Left cardiac atrium (tissue), 4 donors: ENCODE results near the gene ADIPOR1. TPM values are rescaled to one million over a fixed set of nuclear protein-coding genes. Genes with fewer than 3 reads are reported as not detected.
"Not testable (repeated sequence)": the region's sequence is repeated elsewhere in the genome, so short reads cannot be mapped to it uniquely, and the experiment has no call there.

Experiments used
- ATAC-seq, 2 donors: fragments of 200-7000 bp; cut with Tn5 transposase; one replicate each; pipeline ENCODE4 v1.9.1; 2020; ENCODE audit warnings: mild to moderate bottlenecking in 2 of 2, moderate library complexity in 2 of 2
- DNase-seq: peaks from one replicate; pipeline ENCODE4 v3.0.0-alpha.2; 2020
- intact Hi-C, 2 donors: fragments of 100-400 bp; cut with DNase I; formaldehyde crosslinking; loops; one replicate each; pipeline versions ENCODE4 v1.14.1 to v1.15.1; 2022 to 2023
- total RNA-seq, 2 donors: library from RNA; stranded (reverse); fragmentation: NEBNext Ultra II Directional; extraction: Animal tissue kit (Norgen Biotek cat#: 25700); gene quantifications; one replicate each; pipeline ENCODE4 v1.2.1, GENCODE V29; 2021
- donor health status: DM: no; HTN: yes; CAD: no.
- donor health status: DM: no; HTN: yes; CAD: no; lungs with severe emphysema.
- donor health status: DM: yes; HTN: yes; CAD: no.
- donor health status: Dilated cardiomyopathy.

Gene ADIPOR1
- total RNA-seq, 2 donors from 2014 or later, result 82.3 to 98.4 TPM

DNA sequence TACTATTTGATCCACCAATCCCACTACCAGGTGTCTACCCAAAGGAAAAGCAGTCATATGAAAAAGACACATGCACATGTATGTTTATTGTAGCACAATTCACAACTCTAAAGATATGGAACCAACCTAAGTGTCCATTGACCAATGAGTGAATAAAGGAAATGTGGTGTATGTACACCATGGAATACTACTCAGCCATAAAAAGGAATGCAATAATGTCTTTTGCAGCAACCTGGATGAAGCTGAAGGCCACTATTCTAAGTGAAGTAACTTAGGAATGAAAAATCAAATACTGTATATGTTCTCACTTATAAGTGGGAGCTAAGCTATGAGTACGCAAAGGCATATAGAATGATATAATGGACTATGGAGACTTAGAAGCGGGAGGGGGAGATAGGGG is 12.6 kb downstream of the ADIPOR1 start:
- ATAC-seq, result no peak
- DNase-seq, result no peak
- intact Hi-C loops, result no loop called here

DNA sequence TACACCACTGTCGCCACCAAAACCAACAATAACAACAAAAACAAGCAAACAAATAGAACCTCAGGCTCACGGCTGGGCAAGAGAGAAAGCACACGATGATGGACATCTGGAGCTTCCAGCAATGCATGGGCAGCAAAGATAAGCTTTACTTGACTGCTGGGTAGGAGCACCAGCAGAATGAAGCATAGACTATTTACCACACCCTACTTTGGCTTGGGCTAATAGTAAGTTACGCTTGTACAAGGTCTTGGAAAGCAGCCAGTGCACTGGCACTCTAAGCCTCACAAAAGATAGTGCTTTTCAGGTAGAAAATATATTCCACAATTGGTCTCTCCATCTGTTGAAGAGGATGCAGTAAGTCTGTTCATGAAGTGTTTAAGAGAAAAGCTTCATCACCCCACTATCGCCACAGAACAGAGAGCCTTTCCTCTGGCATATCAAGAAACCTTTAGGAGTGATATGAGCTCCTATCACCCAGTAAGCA is 13.6 kb downstream of the ADIPOR1 start:
- ATAC-seq (no peak), DNase-seq (no peak)
- intact Hi-C loops, result no loop called here

DNA sequence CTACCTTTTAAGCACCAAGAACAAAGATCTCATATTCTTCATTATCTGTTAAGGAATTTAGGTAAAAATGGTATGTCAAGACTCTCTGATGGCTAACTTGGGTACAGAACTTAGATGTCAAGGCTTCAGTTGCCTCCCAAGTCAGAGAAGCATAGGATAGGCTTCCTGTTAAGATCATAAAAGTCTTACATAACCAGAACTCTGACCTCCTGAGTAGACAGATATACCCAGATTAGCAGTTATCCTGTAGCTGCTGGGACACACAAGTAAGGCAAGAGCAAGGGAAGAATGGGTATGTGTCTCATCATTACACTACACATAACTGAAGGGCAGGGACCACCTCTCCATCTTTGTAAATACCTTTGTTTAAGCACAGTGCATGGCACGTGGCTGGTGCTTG is 15.7 kb downstream of the ADIPOR1 start:
- intact Hi-C loops, result no loop called here
- no peak for ATAC-seq
- DNase-seq, result no peak

DNA sequence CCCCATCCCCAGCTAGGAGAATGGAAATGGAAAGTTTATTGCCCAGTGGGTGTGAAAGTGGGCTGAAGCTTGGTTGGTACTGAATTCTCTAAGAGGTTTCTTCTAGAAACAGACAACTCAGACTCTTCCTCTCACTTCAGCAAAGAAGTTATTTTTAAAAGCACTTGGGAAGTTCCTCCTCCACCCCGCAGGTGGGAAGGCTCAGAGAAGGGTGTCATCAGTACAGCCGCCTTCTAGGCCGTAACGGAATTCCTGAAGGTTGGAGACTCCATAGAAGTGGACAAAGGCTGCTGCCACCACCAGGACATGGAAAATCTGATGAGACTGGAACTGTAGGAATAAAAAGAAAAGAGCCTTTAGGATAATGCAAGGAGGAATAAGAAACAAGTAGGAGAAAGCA is 16.7 kb downstream of the ADIPOR1 start:
- intact Hi-C loops, result no loop called here
- ATAC-seq, result no peak
- no peak for DNase-seq

DNA sequence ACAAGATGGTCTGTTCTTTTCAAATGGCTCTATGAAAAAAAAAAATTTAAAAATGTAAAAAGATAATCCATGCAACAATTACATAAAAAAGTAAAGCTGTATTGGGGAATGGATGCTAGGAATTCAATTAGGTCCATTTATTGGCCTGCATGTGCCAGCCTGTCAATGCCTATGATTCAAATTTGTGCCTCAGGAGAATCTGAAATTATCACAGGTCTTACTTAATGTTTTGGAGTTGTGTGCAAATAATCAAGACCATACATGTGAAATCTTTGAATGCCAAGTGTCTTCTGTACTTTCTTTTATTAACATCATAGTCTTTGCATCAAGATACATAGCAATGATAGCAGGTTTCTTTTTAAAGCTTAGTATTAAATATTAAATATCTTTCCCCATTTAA is 17.6 kb downstream of the ADIPOR1 start:
- ATAC-seq (no peak), DNase-seq (no peak)
- intact Hi-C loops, result no loop called here

DNA sequence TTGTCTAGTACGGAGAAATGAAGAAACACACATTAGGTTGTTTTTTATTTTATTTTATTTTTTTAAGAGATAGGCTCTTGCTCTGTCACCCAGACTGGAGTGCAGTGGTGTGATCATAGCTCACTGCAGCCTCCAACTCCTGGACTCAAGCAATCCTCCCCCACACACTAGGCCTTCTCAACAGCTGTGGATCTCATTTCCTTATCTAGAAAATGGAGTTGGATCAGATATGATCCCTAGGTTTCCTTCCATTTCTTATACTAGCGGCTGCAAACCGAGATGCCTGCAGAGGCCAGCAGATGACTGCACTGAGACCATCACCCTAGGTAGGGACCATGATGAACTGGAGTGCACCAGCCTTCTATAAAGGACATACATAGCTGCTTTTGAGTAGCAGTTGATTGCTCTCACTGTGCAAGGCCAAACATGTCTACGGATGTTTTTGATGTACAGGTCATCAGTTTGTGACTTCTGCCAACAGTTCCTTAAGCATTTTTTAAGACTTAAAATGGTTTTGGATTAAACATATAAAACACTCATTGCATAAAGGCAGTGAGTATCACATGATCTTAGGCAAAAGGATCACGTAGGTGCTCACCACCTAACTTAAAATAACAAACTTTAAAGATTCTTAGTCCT is 19.7 kb downstream of the ADIPOR1 start:
- intact Hi-C loops, result no loop called here
- ATAC-seq (no peak), DNase-seq (no peak)

DNA sequence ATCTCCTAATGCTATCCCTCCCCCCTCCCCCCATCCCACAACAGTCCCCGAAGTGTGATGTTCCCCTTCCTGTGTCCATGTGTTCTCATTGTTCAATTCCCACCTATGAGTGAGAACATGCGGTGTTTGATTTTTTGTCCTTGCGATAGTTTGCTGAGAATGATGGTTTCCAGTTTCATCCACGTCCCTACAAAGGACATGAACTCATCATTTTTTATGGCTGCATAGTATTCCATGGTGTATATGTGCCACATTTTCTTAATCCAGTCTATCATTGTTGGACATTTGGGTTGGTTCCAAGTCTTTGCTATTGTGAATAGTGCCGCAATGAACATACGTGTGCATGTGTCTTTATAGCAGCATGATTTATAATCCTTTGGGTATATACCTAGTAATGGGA is 21.7 kb downstream of the ADIPOR1 start:
- DNase-seq, intact Hi-C loops, ATAC-seq: not testable (repeated sequence)

DNA sequence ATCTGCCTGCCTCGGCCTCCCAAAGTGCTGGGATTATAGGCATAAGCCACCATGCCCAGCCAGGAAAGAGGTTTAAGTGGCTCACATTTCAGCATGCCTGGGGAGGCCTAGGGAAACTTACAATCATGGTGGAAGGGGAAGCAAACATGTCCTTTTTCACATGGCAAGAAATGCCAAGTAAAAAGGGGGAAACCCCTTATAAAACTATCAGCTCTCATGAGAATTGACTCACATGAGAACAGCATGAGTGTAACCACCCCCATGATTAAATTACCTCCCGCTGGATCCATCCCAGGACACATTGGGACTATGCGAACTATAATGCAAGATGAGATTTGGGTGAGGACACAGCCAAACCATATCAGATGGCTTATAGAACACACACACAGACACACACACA is 22.3 kb downstream of the ADIPOR1 start:
- intact Hi-C loops, result no loop called here
- DNase-seq, result no peak
- ATAC-seq, result no peak

DNA sequence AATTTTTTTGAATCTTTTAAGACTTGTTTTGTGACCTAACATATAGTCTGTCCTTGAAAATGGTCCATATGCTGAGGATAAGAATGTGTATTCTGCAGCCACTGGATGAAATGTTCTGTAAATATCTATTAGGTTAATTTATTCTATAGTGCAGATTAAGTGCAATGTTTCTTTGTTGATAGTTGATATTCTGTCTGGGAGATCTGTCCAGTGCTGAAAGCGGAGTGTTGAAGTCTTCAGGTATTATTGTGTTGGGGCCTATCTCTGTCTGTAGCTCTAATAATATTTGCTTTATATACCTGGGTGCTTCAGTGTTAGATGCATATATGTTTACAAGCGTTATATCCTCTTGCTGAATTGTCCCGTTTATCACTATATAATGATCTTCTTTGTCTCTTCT is 23.4 kb downstream of the ADIPOR1 start:
- intact Hi-C loops, result no loop called here

DNA sequence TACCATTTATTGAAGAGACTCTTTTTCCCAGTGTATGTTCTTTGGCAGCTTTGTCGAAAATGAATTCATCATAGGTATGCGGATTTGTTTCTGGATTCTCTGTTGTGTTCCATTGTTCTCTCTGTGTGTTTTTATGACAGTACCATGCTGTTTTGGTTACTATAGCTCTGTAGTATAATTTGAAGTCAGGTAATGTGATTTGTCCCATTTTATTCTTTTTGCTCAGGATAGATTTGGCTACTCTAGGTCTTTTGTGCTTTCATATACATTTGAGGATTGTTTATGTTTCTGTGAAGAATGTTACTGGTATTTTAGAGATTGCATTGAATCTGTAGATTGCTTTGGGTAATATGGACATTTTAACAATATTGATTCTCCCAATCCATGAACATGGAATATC is 25.6 kb downstream of the ADIPOR1 start:
- ATAC-seq (no peak), DNase-seq (no peak)
- intact Hi-C loops, result no loop called here

More for the DNA sequence above, 23.4 kb downstream of the ADIPOR1 start:
- DNase-seq, result no peak
- ATAC-seq, result no peak

DNA sequence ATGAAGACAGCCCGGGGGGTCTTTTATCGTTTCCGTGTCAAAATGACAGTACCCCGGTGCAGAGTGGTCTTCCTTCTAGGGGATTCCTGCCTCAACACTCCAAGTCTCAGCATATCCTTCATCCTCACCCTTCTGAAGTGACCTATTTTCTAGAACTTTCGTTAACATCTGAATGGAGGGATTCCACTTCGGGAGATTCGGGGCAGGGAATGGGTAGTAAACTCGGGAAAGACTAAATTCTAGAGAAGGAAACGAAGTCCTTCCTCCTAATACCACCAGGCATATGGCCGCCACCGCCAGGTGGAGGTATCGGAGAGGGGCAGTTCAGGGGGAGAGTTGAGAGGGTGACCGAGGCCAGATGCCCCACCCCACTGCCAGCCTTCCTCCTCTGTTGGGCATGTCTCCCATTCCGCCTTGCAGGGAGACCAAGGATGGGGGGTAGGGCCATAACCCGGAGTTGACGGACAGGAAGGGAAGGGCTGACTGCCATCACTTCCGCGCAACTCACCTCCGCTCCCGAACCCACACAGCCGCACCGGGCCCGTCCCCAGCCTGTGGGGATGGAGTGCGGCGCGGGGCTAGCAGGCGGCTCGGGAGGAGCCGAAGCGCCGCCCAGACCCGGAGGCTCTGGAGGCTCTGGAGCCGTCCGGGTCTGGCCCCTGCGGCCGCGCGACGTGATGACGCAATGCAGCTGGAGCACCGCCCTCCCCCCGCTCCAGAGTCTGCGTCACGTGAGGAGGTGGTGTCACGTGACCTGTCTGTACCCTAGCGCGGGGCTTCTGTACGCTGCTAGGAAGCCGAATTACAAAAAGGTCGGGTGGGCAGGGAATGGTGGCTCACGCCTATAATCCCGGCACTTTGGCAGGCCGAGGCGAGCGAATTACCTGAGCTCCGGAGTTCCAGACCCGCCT is 31.3 kb downstream of the ADIPOR1 start, which contains the start of gene KLHL12:
TSS of gene KLHL12 (minus strand) at position 654 of the 911 bp plus-strand sequence. CDS start 2,072 bp downstream, outside the sequence.
- intact Hi-C loops, result loop anchor here (5.0 to 10.0 kb wide), 3 partner anchors 35 to 78 kb away; partner anchors contain the start of gene TMEM183A (in 1 of the 2)

DNA sequence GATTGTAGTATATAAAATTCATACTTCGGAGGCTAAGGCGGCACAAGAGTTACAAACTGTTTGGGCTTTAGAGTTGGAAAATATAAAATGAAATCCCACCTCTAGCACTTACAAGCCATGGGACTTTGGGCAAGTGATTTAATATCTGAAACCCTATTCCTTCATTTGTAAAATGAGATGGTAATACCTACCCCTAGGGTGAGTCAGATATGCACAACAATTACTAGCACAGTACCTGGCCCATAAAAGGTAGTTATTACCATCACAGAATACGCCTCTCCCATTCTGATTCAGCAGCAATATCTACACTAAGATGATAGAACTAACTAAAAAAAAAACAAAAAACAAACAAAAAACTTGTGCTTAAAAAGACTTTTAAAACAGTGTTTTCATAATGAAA is 34.6 kb downstream of the ADIPOR1 start:
- intact Hi-C loops, result loop anchor here in 1 of 2 donors (10.0 kb wide), 1 partner anchor 81 kb away; the partner anchor contains the start of gene TMEM183A
- DNase-seq (no peak), ATAC-seq (no peak)

More for the DNA sequence above, 31.3 kb downstream of the ADIPOR1 start, which contains the start of gene KLHL12:
- peak; percentile 97 for DNase-seq
- ATAC-seq, result peak; percentile 99 to 100

DNA sequence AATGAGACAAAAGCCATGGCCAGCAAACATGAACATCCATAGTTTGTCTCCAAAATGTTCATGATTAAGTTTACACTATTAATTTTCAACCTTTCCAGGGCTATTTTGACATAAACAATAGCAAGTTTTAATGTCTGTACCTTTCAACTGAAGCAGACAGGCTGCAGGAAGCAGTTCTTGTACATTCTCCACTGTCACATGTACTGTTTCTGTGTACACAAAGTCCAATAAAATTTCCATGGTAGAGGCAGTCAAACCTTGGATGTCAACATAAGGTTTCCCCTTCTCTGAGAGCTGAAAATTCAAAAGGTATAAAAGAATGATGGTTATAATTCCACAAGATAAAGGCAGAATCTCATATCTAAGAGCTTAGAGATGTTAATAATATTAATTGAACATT is 38.5 kb downstream of the ADIPOR1 start:
- ATAC-seq (no peak), DNase-seq (no peak)
- intact Hi-C loops, result loop anchor here in 1 of 2 donors (10.0 kb wide), 1 partner anchor 85 kb away; the partner anchor contains the start of gene TMEM183A

DNA sequence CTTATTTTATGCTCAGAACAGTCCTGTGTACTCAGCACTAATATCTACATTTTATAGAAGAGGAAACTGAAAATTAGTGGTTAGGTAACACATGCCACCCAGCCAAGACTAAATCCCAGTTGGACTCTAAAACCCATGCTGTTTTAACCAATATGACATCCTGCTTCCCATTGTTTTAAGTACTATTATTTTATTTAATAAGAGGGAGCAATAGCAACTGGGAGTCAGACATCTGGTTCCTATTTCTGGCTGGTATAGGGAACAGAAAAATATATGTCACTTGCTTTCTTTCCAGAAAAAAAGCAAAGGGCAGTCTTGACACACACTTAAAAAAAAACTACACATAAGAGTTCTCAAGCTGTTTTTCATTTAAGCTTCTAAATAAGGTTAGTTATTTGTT is 43.0 kb downstream of the ADIPOR1 start:
- intact Hi-C loops, result no loop called here
- DNase-seq, result no peak
- ATAC-seq, result no peak

DNA sequence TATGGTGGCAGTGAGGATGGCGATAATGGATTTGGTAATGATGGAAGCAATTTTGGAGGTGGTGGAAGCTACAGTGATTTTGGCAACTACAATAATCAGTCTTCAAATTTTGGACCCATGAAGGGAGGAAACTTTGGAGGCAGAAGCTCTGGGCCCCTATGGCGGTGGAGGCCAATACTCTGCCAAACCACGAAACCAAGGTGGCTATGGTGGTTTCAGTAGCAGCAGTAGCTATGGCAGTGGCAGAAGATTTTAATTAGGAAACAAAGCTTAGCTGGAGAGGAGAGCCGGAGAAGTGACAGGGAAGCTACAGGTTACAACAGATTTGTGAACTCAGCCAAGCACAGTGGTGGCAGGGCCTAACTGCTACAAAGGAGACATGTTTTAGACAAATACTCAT is 45.6 kb downstream of the ADIPOR1 start:
- DNase-seq, ATAC-seq, intact Hi-C loops: not testable (repeated sequence)

DNA sequence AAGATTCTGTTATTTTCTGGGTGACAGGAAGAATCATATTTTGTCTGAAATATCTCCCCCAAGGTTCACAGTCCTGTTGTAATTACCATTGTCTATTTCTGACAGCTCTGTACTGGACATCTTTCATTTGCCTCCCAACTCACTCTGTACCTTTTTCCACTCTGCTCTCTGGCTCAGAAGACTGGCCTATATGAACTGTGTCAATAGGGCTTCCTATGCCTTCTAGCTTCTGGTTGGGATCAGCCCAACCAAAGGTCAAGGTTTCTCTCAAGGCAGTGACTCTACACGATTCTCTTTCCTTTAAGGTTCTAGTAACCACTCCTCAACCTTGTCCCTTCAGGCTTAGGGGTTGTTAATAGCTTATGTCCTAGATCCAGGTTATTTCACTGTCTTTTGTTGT is 48.6 kb downstream of the ADIPOR1 start:
- no peak for ATAC-seq
- DNase-seq, result no peak
- intact Hi-C loops, result no loop called here

DNA sequence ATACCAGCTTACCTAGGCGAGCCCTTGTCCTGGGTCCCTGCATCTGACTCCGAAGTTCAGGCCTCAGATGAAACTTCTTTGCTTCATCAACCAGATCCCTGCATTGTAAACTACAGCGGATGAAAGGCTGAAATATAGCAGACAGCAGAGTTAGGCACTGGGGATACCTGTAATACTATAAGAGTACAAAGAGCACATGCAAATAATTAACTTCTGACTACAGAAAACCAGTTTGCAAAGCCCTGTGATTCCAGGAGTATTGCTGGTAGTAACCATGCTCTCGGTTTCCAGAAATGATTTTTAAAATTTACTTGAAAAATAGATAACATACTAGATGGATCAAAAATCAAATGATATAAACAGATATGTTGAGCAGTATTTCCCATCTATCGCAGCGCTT is 49.1 kb downstream of the ADIPOR1 start:
- intact Hi-C loops, result no loop called here
- DNase-seq (no peak), ATAC-seq (no peak)

DNA sequence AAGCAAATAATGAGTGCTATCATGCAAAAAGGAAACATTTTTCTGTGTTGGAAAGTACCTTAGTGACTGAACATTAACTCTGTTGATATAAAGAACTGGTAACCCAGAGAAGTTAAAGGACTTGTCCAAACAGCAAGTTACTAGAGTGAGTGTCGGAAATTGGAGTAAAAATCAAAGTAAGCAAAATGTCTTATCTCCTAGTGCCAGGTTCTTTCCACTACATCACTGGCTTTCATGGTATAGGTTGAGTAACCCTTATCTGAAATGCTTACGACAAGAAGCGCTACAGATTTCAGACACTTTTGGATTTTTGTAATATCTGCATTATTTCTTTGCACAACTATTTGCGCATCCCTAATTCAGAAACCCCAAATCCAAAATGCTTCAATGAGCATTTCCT is 52.8 kb downstream of the ADIPOR1 start:
- no peak for DNase-seq
- intact Hi-C loops, result no loop called here
- no peak for ATAC-seq

DNA sequence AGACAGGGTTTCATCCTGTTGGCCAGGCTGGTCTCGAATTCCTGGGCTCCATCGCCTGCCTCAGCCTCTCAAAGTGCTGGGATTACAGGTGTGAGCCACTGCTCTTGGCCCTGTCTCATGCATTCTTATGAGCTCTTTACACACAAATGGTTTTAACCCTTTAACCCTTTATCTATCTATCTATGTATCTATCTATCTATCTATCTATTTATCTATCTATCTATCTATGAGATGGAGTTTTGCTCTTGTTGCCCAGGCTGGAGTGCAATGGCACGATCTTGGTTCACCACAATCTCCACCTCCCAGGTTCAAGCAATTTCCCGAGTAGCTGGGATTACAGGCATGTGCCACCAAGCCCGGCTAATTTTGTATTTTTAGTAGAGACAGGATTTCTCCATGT is 54.3 kb downstream of the ADIPOR1 start:
- intact Hi-C loops, DNase-seq, ATAC-seq: not testable (repeated sequence)

DNA sequence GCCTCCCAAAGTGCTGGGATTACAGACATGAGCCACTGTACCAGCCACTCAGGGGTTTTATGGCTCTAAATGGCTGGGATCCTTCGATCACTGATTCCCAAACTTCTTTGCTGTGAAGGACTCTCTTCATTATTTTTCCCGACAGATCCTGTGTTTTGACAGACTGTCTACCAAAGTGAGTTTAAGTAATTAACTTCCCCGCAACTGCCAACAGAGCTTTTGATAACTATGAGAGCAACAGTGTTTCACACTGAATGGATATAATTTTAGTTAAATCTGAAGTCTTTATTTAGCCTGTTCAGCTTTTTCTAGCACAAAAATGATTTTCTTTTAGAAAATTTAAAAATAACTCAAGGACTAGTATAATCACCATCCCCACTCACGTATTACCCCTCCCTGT is 56.6 kb downstream of the ADIPOR1 start:
- no peak for DNase-seq
- intact Hi-C loops, result no loop called here
- ATAC-seq, result no peak
